Measurements from ENCODE around the gene KIF6.

GRCh38 chr6:39425346-39426072, 299.7 kb downstream of the KIF6 start:
- TF ChIP-seq CTCF (IDR thresholded peaks at IDR 0.05) (no peak), POLR2A (IDR thresholded peaks at IDR 0.05) (no peak)
